Liver (tissue), 9 donors: ENCODE measurements around the gene SMC4. TPM values are rescaled to one million over a fixed set of nuclear protein-coding genes. Genes with fewer than 3 reads are reported as not detected.

Experiments
- DNase-seq: peaks from one replicate; pipeline ENCODE4 v3.0.0-alpha.2; 2017; ENCODE audit warnings: low spot score
- H3K27ac ChIP-seq, 2 donors: one replicate each; pipeline ENCODE4 v1.7.0; 2013; ENCODE audit warnings: inconsistent platforms in 2 of 2, low read length in 2 of 2, control low read depth in 1 of 2, low read depth in 1 of 2, mild to moderate bottlenecking in 1 of 2
- H3K27me3 ChIP-seq, 4 donors: one replicate each; pipeline versions ENCODE4 v1.6.1 to v1.7.0; 2013; ENCODE audit warnings: low read length in 3 of 4, inconsistent platforms in 1 of 4, mild to moderate bottlenecking in 1 of 4, moderate library complexity in 1 of 4; ENCODE audit not compliant: control insufficient read depth in 4 of 4, insufficient read depth in 4 of 4
- H3K36me3 ChIP-seq, 4 donors: one replicate each; pipeline versions ENCODE4 v1.6.1 to v1.7.0; 2013; ENCODE audit warnings: low read length in 3 of 4, mild to moderate bottlenecking in 3 of 4, low read depth in 1 of 4, moderate library complexity in 1 of 4; ENCODE audit not compliant: control insufficient read depth in 4 of 4, insufficient read depth in 3 of 4
- H3K4me1 ChIP-seq, 4 donors: one replicate each; pipeline versions ENCODE4 v1.6.1 to v1.7.0; 2013; ENCODE audit warnings: low read length in 3 of 4, mild to moderate bottlenecking in 3 of 4, moderate library complexity in 1 of 4; ENCODE audit not compliant: control insufficient read depth in 4 of 4, insufficient read depth in 4 of 4
- H3K4me3 ChIP-seq, 3 donors: one replicate each; pipeline versions ENCODE4 v1.6.1 to v1.7.0; 2013; ENCODE audit warnings: low read length in 3 of 3, control low read depth in 1 of 3, low read depth in 1 of 3, mild to moderate bottlenecking in 1 of 3
- H3K9ac ChIP-seq, 2 donors: one replicate each; pipeline ENCODE4 v1.7.0; 2013; ENCODE audit warnings: low read length in 2 of 2, mild to moderate bottlenecking in 2 of 2, moderate library complexity in 2 of 2, control low read depth in 1 of 2, low read depth in 1 of 2
- H3K9me3 ChIP-seq, 4 donors: one replicate each; pipeline versions ENCODE4 v1.6.1 to v1.7.0; 2013; ENCODE audit warnings: low read length in 3 of 4; ENCODE audit not compliant: control insufficient read depth in 4 of 4
- CTCF ChIP-seq: fragments of 150-350 bp; IDR thresholded peaks from 2 replicates; pipeline ENCODE4 v1.5.1; 2017; ENCODE audit warnings: improper control_type of control experiment, low read depth, low read length; ENCODE audit not compliant: missing input control
- EGR1 ChIP-seq, 2 donors: IDR thresholded peaks; 2 replicates each; pipeline ENCODE4 v1.6.1; 2016 to 2018; ENCODE audit warnings: antibody characterized with exemption in 2 of 2, low read depth in 2 of 2
- FOXA1 ChIP-seq: IDR thresholded peaks from 2 replicates; pipeline ENCODE4 v1.6.1; 2016; ENCODE audit warnings: antibody characterized with exemption
- FOXA2 ChIP-seq: IDR thresholded peaks from 2 replicates; pipeline ENCODE4 v1.6.1; 2016; ENCODE audit warnings: antibody characterized with exemption
- GABPA ChIP-seq, 2 donors: IDR thresholded peaks in 1 of 2; conservative IDR thresholded peaks in 1 of 2; 2 replicates each; pipeline ENCODE4 v1.6.1; 2016; ENCODE audit warnings: antibody characterized with exemption in 2 of 2, mild to moderate bottlenecking in 1 of 2, moderate library complexity in 1 of 2
- HNF4A ChIP-seq, 2 donors: conservative IDR thresholded peaks; 2 replicates each; pipeline ENCODE4 v1.6.1; 2016; ENCODE audit warnings: antibody characterized with exemption in 2 of 2, mild to moderate bottlenecking in 2 of 2
- HNF4G ChIP-seq: IDR thresholded peaks from 2 replicates; pipeline ENCODE4 v1.6.1; 2016; ENCODE audit warnings: antibody characterized with exemption
- JUND ChIP-seq, 2 donors: IDR thresholded peaks; 2 replicates each; pipeline ENCODE4 v1.6.1; 2016; ENCODE audit warnings: antibody characterized with exemption in 2 of 2
- NR2F2 ChIP-seq: IDR thresholded peaks from 2 replicates; pipeline ENCODE4 v1.6.1; 2016; ENCODE audit warnings: antibody characterized with exemption
- RAD21 ChIP-seq, 2 donors: IDR thresholded peaks; 2 replicates each; pipeline ENCODE4 v1.6.1; 2016; ENCODE audit warnings: antibody characterized with exemption in 2 of 2, mild to moderate bottlenecking in 2 of 2
- RXRA ChIP-seq, 2 donors: IDR thresholded peaks; 2 replicates each; pipeline ENCODE4 v1.6.1; 2017 to 2018; ENCODE audit warnings: antibody characterized with exemption in 2 of 2, mild to moderate bottlenecking in 1 of 2
- SP1 ChIP-seq: IDR thresholded peaks from 2 replicates; pipeline ENCODE4 v1.6.1; 2018; ENCODE audit warnings: antibody characterized with exemption, mild to moderate bottlenecking
- TAF1 ChIP-seq: conservative IDR thresholded peaks from 2 replicates; pipeline ENCODE4 v1.6.1; 2016; ENCODE audit warnings: antibody characterized with exemption, mild to moderate bottlenecking
- YY1 ChIP-seq: IDR thresholded peaks from 2 replicates; pipeline ENCODE4 v1.6.1; 2016; ENCODE audit warnings: antibody characterized with exemption, mild to moderate bottlenecking
- ZBTB33 ChIP-seq: IDR thresholded peaks from 2 replicates; pipeline ENCODE4 v1.6.1; 2016; ENCODE audit warnings: antibody characterized with exemption
- WGBS: extraction: QIAGEN DNeasy Blood & Tissue Kit; methylation state at CpG from one replicate; pipeline ENCODE4 v1.1.7; 2013; 5-methylcytosine and 5-hydroxymethylcytosine counted together
- polyA plus RNA-seq, 2 donors: library from polyadenylated mRNA; stranded (reverse) in 1 of 2; unstranded in 1 of 2; fragments of 200-250 nt in 1 of 2; fragments of >200 nt in 1 of 2; fragmentation: Nextera tagmentation in 1 of 2; extraction: Ambion mirVana in 1 of 2; gene quantifications; one replicate each; pipeline versions ENCODE4 v1.2.1 to v1.2.3, GENCODE V29; 2013 to 2015
- total RNA-seq, 2 donors: library from RNA; depleted of rRNA; stranded (reverse); fragments of >200 nt; gene quantifications; one replicate each; pipeline ENCODE4 v1.2.3, GENCODE V29; 2014
- TF ChIP-seq, protein P1 (sequence below): IDR thresholded peaks from 2 replicates; pipeline ENCODE4 v1.6.1; 2016; ENCODE audit warnings: antibody characterized with exemption
- TF ChIP-seq, protein P2 (sequence below): IDR thresholded peaks from 2 replicates; pipeline ENCODE4 v1.6.1; 2016; ENCODE audit warnings: antibody characterized with exemption
- TF ChIP-seq, protein P3 (sequence below): IDR thresholded peaks from 2 replicates; pipeline ENCODE4 v1.6.1; 2016; ENCODE audit warnings: antibody characterized with exemption, mild to moderate bottlenecking
- donor health status: healthy.
- donor health status: healthy.
- donor health status: healthy.
- donor health status: healthy.
- donor health status: healthy.

Gene SMC4
- total and polyA plus RNA-seq, 4 donors = 6.7 to 161 (median 17.1) TPM

GRCh38 chr3:160440687-160441086 lies 41.2 kb downstream of the SMC4 start:
- Histone ChIP-seq H3K27me3 (no peaks in the 10 kb centered on the region), H3K9ac (no peak overlapping the region), H3K4me3 (no peak overlapping the region), H3K36me3 (no peaks in the 10 kb centered on the region), H3K27ac (no peak overlapping the region), H3K9me3 (no peaks in the 10 kb centered on the region), H3K4me1 (no peaks in the 10 kb centered on the region)
- no peak for TF ChIP-seq GABPA (IDR thresholded peaks at IDR 0.05 in 1 of 2, conservative IDR thresholded peaks at IDR 0.05 in 1 of 2)
- TF ChIP-seq YY1 = no peak
- no peak for TF ChIP-seq SP1
- TF ChIP-seq, protein P1, sequence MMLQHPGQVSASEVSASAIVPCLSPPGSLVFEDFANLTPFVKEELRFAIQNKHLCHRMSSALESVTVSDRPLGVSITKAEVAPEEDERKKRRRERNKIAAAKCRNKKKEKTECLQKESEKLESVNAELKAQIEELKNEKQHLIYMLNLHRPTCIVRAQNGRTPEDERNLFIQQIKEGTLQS = no peak
- TF ChIP-seq FOXA2 = no peak
- no peak for TF ChIP-seq NR2F2
- TF ChIP-seq CTCF = no peak
- no peak for TF ChIP-seq TAF1
- TF ChIP-seq RXRA (IDR thresholded peaks at IDR 0.05) = no peak
- TF ChIP-seq RAD21 (IDR thresholded peaks at IDR 0.05) = no peak
- TF ChIP-seq, protein P2, sequence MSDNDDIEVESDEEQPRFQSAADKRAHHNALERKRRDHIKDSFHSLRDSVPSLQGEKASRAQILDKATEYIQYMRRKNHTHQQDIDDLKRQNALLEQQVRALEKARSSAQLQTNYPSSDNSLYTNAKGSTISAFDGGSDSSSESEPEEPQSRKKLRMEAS = no peak
- TF ChIP-seq, protein P3, sequence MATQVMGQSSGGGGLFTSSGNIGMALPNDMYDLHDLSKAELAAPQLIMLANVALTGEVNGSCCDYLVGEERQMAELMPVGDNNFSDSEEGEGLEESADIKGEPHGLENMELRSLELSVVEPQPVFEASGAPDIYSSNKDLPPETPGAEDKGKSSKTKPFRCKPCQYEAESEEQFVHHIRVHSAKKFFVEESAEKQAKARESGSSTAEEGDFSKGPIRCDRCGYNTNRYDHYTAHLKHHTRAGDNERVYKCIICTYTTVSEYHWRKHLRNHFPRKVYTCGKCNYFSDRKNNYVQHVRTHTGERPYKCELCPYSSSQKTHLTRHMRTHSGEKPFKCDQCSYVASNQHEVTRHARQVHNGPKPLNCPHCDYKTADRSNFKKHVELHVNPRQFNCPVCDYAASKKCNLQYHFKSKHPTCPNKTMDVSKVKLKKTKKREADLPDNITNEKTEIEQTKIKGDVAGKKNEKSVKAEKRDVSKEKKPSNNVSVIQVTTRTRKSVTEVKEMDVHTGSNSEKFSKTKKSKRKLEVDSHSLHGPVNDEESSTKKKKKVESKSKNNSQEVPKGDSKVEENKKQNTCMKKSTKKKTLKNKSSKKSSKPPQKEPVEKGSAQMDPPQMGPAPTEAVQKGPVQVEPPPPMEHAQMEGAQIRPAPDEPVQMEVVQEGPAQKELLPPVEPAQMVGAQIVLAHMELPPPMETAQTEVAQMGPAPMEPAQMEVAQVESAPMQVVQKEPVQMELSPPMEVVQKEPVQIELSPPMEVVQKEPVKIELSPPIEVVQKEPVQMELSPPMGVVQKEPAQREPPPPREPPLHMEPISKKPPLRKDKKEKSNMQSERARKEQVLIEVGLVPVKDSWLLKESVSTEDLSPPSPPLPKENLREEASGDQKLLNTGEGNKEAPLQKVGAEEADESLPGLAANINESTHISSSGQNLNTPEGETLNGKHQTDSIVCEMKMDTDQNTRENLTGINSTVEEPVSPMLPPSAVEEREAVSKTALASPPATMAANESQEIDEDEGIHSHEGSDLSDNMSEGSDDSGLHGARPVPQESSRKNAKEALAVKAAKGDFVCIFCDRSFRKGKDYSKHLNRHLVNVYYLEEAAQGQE = no peak
- no peak for TF ChIP-seq FOXA1
- TF ChIP-seq EGR1 (IDR thresholded peaks at IDR 0.05; ENCODE audit: low read depth in 2 of 2) = no peak
- TF ChIP-seq ZBTB33 = no peak
- TF ChIP-seq HNF4G = no peak
- no peak for TF ChIP-seq HNF4A (conservative IDR thresholded peaks at IDR 0.05)
- no peak for TF ChIP-seq JUND (IDR thresholded peaks at IDR 0.05)
- 92% methylated on average over 7 of the region's 7 CpGs for WGBS
- DNase-seq = no peak
